Renal cortical epithelial cell (primary cell): ENCODE results near the gene TRMT1. TPM values are rescaled to one million over a fixed set of nuclear protein-coding genes. Genes with fewer than 3 reads are reported as not detected.
A peak's percentile ranks its signal among the peaks of the same experiment; 100 is the strongest.

Experiments used
- DNase-seq: peaks from one replicate; pipeline ENCODE4 v3.0.0-alpha.2; 2011; ENCODE audit warnings: low read depth
- total RNA-seq: library from RNA; depleted of rRNA; stranded (reverse); fragments of >200 nt; gene quantifications from 2 replicates; pipeline ENCODE4 v1.2.3, GENCODE V29; 2014

Gene TRMT1
- total RNA-seq, 1 donor from 2014 or later: 32.8 TPM

DNA sequence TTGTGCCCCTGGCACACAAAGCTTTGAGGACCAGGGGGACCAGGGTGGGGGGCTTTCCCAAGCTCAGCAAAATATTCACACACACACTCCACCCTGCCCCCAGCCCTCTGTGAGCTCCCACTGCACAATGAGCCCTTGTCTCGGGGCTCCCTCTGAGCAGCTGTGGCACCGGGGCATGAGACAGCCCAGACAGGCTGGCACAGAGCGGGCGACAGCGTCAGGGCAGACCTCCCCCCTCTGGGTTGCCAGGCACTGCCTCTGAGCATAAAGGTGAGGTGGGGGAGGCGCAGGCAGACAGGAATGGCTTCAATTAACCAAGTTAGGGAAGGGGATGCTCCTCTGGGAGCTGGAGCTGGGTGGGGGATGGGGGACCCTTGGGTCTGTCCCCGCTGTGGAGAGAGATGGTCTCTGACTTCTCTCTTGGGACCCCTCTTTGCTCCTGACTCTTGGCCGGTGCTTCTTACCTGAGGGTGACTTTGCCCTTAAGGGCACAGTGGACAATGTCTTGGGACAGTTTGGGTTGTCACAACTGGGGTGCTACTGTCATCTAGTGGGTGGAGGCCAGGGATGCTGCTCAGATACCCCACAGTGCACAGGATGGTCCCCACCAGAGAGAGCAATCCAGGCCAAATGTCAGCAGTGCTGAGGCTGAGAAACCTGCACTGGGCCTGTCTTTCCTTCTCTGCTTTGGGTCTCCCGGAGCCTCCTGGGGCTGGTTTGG is 44.2 kb downstream of the TRMT1 start:
- no peak for DNase-seq

DNA sequence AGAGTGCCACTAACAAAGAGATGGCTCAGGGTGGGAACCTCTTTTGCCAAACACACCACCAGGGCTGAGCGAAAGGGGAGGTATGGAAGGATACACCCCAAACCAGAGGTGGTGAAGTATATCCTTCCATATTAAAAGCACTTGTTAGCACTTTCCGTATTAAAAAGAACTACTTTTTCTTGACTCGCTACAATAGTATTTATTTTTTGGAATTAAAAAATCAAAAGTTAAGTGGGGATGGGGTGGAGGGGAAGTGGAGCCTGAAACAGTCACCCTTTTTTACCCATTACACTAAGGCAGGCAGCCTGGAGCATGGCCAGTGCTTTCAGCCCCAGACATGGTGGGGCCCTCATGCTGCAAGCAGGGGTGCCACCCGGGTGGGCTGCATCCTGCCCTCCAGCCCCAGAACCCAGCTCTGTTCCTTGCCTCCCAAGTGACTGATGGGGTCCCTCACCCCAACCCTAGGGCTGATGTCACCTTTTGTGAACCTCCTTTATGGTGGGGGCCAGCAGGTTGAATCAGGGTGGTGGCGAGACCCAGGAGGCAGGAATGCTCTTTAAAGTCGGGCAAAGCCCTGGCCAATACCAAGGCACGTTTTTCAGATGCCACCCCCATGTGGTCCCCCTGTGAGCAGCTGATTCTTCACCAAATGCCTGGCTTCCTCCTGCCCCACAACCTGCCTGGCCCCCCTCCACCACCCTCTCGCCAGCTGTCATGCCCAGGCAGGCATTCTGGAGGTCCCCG is 44.9 kb downstream of the TRMT1 start:
- DNase-seq: no peak

DNA sequence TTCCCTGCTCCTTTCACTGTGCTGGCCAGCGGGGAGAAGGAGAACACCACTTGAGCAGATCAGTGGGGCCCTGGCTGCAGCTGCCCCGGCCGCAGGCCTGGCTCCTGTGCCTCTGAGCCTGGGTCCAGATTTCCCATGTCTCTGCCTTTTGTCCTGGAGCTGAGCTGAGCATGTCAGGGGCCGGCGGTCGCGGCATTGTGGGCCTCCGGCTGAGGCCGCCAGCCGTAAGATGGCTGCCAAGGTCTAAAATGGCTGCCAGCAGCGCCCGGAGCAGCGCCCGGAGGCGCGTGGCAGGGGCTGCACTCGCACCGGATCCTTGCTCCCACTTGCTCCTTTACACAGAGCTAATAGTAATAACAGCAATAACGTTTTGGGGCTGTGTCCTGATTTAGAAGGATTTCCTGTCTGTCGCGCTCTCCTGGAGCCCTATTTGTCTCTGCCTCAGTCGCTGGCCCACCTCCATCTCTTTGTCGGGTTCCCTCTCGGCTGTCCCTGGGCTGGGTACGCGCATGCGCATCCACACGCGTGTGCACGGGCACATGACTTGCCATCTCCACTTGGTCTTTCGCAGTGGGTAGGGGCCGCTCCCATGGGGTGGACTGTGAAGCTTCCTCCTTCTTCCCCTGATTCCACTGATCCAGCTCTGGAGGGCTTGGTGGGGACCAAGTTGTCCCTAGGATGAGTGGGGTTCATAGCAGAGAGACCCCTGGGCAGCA is 46.0 kb downstream of the TRMT1 start:
- no peak for DNase-seq

DNA sequence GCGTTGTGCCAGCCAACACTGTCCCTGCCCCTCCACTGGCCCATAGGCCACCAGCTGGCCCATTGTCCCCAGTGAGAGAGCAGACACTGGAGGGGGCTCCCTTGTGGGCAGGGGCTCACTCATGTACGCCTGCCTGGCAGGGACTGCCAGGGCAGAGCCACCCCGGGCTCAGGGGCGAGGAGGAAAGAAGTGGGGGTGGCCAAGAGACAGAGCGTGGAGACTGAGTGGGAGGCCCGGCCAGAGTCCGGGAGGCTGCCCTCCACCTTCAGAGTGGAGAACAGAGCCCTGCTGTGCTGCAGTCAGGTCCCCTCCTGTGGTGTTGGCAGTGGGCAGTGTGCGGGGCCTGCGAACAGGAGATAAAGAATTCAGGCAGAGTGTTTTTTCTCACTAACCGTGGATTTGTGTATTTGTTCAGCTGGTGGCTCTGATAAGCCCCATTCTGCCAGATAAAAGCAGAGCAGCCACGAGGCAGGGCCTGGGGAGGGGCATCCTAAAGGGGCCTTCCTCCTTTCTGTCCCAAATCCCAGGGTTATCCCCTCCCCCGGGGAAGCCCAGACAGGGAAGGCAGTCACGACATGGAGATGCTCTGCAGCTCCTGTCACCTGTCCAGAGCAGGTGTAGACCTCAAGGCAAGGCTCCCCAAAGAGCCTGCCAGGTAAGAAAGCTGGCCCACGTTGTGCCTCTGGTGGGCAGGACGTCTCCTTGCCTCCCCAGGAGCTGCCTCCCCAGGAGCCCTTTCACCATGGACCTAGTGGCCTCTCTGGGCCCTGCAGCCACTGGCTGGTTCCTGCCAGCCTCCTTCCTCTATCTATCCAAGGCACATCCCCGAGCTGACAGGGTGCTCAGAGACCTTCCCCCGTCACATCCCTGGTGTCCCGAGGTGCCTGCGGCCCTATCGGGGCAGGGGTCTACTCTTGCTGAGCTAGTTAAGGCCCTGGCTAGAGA is 46.9 kb downstream of the TRMT1 start:
- no peak for DNase-seq

DNA sequence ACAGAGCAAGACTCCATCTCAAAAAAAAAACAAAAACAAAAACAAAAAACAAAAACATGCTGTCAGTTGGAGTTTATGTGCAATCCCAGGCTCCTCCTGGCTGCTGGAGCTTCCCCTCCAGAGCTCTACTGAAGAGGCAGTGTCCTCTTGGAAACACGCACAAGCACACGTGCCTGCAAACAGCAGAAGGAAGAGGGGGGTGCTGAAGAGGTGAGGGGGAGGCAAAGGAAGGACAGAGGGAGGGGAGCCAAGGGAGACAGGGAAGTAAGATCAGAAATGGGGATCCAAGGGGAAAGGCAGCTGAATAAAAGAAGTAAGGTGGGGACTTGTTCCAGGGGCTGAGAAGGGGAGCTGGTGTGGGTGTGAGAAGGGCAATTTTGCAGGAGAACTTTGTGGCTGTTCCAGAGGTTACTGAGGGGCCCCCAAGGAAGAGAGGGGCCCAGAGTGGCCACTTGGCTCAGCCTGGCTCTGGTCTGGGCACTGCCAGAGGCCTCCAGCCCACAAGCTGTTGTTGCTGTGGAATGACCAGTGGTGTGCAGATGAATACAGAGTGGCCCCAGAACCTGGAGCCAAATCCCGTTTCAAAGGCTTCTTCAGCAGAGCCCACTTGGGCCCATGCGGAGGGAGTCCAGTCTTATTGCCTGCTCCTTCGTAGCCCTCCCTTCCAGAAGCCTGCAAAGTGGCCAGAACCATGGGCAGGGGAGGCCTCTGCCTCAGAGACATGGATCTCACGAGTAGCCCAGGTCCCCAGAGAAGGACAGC is 48.3 kb downstream of the TRMT1 start:
- DNase-seq: no peak

DNA sequence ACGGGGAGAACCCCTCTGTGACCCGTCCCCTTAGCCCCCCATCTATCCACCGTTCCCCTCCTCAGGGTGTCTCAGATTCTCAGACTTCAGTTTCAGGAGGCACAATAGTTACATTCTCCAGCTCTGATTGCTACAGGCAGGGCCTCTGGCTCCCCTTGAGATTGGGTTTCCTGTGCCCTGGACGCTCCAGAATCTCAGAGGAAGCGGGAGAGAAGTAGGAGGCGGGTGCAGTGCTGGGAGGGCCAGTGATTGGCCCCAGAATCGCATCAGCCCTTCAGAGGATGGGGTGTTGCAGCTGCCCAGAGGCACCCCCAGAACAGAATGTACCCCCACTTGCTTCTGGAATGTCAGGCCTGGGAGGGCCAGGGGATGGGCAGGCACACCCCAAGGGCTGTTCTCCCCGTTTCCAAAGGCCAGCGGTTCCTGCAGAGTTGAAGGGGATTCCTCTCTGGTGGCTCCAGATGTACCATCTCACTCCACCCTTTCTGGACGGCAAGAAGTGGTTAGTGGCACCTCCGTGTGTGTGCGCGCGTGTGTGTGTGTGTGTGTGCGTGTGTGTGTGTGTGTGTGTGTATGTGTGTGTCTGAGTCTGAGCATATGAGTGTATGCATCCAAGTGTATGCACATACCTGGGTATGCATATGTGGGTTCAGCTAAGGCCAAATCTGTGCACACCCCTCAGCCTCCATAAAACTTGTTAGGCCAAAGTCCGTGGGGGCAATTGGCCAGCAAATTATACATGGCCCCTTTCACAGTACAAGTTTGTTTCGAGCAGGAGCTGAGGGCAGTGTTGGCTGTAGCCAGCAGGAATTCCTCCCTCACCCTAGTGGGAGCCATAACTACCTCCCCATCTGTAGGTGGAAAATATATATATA is 49.4 kb downstream of the TRMT1 start:
- DNase-seq: no peak

DNA sequence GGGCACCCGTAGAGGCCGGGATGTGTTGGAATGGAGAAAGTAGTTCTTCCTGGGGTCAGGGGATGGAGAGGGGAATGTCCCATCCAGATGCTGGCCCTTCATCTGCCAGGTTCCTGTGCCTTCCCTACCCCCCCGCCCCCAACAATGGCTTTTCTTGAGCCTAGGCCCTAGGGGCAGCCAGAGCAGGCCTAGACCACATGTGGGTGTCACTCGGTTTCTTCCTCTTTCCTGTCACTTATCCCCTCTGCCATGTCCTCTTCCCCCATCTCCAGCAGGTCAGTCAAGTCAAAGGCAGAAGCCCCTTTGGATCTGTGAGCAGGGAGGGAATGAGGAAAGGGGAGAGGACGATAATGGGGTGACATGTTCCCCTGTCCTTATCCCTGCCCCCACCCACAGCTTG is 50.3 kb downstream of the TRMT1 start:
- no peak for DNase-seq

DNA sequence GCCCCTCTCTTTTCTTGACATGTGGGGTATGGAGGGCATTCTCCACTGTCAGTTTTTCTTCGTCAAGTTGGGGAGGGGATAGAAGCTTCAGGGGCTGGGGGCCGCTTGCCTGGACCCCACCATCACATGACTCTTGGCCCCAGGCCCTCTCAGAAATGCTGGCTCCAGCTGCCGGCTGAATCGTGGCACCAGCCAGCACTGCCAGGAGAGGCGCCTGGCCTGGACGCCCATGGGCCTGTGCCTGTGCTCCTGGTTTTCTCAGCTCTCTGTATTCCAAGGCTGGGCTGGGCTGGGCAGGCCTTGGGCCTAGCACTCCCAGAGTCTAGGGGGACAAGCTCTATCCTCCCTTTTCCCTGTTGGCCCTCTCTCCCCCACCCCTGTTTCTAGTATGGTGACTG is 52.4 kb downstream of the TRMT1 start:
- no peak for DNase-seq

DNA sequence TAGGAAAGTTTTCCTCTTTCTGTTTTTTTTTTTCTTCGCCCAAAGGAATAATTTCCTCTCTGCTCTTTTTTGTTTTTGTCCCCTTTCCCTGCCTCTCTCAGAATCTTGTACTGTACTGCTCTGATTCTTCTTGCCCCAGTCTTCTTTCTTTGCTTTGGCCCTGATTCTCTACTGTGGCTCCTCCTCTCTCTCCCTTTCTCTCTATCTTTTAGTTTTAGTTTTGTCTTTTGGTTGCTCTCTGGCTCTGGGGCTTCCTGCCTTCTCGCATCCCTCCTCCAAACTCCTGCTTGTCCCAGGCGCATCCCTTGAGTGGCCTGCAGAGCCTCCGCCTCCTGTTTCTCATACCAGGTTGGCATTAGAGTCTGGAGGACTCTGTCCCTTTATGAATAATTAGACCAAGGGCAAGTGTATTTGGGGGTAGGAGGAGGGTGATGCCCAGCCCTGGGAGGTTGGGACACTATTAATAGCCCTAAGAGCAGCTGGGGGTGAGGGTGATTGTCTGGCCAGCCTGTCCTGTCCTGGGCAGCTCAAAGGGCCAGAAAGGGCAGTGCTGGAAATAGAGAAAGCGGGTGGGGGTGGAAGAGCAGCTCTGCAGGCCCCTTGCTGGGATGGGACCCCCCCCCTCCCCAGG is 53.0 kb downstream of the TRMT1 start:
- no peak for DNase-seq

DNA sequence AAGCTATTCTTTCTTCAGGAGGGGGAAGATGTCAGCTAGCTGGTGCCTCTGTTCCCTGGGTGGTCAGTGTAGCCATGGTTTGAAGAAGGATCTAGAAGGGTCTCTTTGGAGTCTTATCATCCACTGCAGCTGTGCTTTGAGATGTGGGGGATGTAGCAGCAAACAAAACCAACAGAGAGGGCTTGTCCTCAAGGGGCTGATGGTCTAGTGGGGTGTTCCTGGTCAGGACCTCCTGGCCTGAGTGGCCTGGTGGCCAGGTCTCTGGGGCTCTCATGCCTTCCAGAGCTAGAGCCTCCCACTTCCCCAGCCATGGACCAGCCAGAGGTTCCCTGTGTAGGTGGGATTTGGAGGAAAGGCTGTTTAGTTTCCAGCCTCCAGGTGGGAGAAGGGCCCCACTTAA is 54.2 kb downstream of the TRMT1 start:
- no peak for DNase-seq

DNA sequence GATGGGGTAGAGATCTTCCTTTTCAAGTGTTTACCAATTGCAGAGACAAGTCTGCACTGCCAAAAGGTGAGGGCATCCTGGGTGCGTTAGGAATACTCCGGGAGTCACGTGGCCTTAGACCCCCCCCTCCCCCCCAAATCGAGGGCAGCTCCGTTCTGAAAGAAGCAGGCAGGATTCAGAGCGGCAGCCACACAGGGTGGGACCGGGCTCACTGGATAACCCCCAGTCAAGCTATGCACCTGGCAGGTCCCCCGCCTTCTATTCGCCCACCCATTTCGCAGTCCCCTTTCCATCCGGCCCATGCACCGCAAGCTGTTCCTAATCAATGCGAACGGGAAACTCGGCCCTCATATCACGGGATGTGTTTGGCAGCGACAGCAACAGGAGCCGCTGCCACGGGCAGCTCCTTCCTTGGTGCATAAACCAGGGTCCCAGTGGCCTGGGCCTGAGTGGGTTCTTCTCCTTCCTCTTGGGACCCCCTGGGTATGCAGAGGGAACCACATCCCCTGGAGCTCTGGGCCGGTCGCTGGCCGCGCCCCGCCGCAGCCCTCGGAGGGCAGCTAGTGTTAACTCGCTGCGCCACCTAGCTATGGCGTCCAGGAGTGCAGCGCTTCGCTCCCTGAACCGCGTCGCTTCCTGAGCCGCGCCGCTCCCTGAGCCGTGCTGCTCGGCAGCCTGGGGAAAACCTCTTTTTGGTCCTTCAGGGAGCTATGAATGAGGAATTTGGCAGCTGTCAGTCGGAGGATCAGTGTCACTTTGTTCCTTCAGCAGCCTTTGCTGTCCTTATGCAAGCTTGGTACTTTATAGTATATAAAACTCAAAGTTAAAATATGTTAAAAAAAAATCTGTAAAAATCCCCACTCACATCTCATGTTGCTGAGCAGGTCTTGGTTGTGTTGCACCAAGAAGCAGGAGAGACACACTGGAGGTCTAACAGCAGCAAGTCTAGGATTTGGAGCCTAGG is 55.3 kb downstream of the TRMT1 start:
- peak; percentile 41 for DNase-seq

DNA sequence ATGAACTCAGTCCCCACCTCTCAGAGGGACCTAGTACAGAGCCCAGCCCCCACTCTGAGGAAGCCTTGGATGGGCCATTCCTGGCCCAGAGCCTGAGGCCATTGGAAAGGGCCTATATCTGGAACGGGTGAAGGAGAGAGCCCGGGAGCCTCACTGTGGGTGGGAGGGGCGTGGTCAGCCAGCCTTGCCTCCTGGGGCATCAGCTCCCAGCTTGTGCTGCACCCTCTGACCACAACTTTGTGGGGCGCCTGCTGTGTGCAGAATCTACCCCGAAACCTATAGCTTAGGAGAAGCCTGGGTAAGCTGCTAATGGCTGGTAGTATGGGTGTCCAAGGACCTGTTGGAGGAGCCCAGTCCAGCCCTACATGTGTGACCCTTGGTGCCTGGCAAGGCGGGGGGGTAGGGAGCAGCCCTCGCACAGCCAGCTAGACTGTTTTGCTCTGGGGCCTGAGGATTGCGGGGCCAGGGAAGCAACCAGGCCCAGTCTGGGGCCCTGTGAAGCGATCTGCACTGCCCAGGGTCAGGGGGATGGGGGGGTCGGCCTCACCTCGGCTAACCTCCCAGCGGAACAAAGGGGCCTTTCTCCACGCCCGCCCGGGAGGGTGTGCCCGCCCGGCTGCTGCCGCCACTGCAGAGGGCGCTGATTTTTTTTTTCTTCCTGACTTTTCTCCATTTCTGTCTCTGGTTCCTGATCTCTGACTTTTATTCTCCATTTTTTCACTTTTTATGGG is 56.1 kb downstream of the TRMT1 start:
- no peak for DNase-seq

DNA sequence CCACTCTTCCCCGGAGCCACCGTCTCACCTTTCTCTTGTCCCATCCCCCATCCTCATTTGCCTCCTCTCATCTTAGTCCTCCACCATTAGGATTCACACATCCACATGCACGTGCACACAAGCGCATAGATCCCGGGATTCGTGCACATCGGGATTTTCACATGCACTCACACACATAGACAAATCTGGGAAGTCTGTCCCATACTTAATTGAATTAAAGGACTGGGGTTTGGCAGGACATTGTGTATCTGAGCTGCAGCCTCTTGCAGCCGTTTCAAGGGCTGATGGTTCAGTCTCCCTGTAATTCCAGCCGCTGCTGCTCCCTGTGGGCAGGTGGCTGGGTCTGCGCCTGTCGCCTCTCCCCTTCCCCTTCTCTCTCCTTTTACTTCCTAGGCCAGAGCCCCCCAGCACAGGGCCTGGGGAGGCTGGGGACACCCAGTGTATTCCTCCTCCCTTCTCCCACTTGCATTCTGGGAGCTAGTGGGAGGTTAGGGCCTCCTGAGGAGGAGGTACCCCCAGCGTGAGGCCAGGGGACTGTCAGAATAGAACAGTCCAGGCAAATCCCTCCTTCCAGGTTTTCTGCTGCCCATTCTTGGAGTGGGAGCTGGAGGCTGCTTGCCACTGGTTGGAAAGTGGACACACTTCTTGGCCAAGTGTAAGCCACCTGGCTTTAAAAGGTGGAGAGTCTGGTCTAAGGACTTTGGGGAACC is 57.4 kb downstream of the TRMT1 start:
- DNase-seq: no peak

DNA sequence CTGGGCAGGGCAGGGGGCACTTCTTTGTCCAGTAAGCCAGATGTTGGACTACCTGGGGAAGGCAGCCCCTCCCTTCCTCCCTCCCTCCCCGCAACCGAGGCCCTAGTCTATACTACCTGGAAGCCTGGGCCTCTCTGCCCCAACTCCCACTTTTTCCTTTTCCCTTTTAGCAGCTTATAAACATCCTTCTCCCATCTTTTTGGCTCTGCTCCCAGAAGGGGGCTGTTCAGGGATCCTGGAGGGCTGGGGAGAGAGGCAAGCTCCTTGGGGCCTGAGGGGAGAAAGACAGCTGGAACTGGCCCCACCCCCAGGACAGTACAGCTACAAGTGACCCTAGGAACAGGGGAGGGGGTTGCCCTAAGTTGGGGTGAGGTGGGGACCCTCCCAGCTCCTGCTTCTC is 58.8 kb downstream of the TRMT1 start:
- DNase-seq: no peak

DNA sequence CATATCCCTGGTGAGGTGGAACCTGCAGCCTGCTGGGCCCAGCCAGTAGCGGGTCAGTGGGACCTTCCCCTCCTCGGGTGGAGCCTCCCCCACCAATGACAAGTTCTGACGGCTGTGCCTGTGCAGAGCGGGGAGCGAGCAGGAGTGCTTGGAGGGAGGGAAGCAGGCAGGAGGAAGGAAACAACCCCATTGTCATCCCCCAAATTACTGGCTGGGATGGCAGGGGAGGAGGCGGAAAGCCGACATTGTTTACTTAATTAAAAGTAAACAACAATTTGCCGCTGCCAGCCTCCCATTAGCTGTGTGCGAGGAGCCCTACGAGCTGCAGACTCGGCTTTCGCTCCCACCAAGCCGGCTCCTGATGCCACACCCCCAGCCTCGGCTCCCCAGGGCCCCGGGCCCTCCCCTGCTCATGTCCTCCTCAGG is 59.4 kb downstream of the TRMT1 start:
- DNase-seq: no peak

DNA sequence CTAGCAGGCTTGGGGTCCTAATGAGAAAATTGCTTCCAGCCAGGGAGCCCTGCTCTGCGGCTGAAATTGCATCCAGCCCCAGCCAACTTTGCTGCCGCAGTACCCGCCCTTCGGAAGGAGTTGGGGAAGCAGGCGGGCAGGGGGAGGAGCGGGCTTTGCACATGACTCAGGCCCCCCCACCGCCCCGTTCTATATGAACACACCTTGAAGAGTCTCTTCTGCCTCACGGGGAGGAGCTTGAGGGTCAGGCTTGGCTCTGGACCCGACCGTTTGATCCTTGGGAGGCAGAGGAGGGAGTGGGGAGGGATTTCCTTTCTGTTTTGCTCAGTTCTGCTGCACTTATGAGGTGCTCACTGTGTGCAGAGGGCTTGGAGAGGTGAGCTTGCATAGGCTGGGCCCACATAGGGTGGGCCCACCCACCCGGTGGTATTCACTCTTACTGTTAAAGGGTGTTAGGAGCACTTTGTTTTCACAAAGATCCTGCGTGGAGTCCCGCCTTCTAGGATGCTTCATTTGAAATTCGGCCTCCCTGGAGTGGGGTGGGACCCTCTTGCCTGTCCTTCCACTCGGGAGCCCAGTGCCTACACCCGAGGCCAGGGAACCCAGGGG is 60.4 kb downstream of the TRMT1 start:
- DNase-seq: peak; percentile 12
